Liver (tissue), 9 donors: Measurements from ENCODE around the gene MAP2K7. TPM values are rescaled to one million over a fixed set of nuclear protein-coding genes. Genes with fewer than 3 reads are reported as not detected.

Experiments used
- DNase-seq: peaks from one replicate; pipeline ENCODE4 v3.0.0-alpha.2; 2017; ENCODE audit warnings: low spot score
- H3K27ac ChIP-seq, 2 donors: one replicate each; pipeline ENCODE4 v1.7.0; 2013; ENCODE audit warnings: inconsistent platforms in 2 of 2, low read length in 2 of 2, control low read depth in 1 of 2, low read depth in 1 of 2, mild to moderate bottlenecking in 1 of 2
- H3K27me3 ChIP-seq, 4 donors: one replicate each; pipeline versions ENCODE4 v1.6.1 to v1.7.0; 2013; ENCODE audit warnings: low read length in 3 of 4, inconsistent platforms in 1 of 4, mild to moderate bottlenecking in 1 of 4, moderate library complexity in 1 of 4; ENCODE audit not compliant: control insufficient read depth in 4 of 4, insufficient read depth in 4 of 4
- H3K36me3 ChIP-seq, 4 donors: one replicate each; pipeline versions ENCODE4 v1.6.1 to v1.7.0; 2013; ENCODE audit warnings: low read length in 3 of 4, mild to moderate bottlenecking in 3 of 4, low read depth in 1 of 4, moderate library complexity in 1 of 4; ENCODE audit not compliant: control insufficient read depth in 4 of 4, insufficient read depth in 3 of 4
- H3K4me1 ChIP-seq, 4 donors: one replicate each; pipeline versions ENCODE4 v1.6.1 to v1.7.0; 2013; ENCODE audit warnings: low read length in 3 of 4, mild to moderate bottlenecking in 3 of 4, moderate library complexity in 1 of 4; ENCODE audit not compliant: control insufficient read depth in 4 of 4, insufficient read depth in 4 of 4
- H3K4me3 ChIP-seq, 3 donors: one replicate each; pipeline versions ENCODE4 v1.6.1 to v1.7.0; 2013; ENCODE audit warnings: low read length in 3 of 3, control low read depth in 1 of 3, low read depth in 1 of 3, mild to moderate bottlenecking in 1 of 3
- H3K9ac ChIP-seq, 2 donors: one replicate each; pipeline ENCODE4 v1.7.0; 2013; ENCODE audit warnings: low read length in 2 of 2, mild to moderate bottlenecking in 2 of 2, moderate library complexity in 2 of 2, control low read depth in 1 of 2, low read depth in 1 of 2
- H3K9me3 ChIP-seq, 4 donors: one replicate each; pipeline versions ENCODE4 v1.6.1 to v1.7.0; 2013; ENCODE audit warnings: low read length in 3 of 4; ENCODE audit not compliant: control insufficient read depth in 4 of 4
- EGR1 ChIP-seq, 2 donors: IDR thresholded peaks; 2 replicates each; pipeline ENCODE4 v1.6.1; 2016 to 2018; ENCODE audit warnings: antibody characterized with exemption in 2 of 2, low read depth in 2 of 2
- FOXA1 ChIP-seq: IDR thresholded peaks from 2 replicates; pipeline ENCODE4 v1.6.1; 2016; ENCODE audit warnings: antibody characterized with exemption
- GABPA ChIP-seq, 2 donors: IDR thresholded peaks in 1 of 2; conservative IDR thresholded peaks in 1 of 2; 2 replicates each; pipeline ENCODE4 v1.6.1; 2016; ENCODE audit warnings: antibody characterized with exemption in 2 of 2, mild to moderate bottlenecking in 1 of 2, moderate library complexity in 1 of 2
- JUND ChIP-seq, 2 donors: IDR thresholded peaks; 2 replicates each; pipeline ENCODE4 v1.6.1; 2016; ENCODE audit warnings: antibody characterized with exemption in 2 of 2
- NR2F2 ChIP-seq: IDR thresholded peaks from 2 replicates; pipeline ENCODE4 v1.6.1; 2016; ENCODE audit warnings: antibody characterized with exemption
- RAD21 ChIP-seq, 2 donors: IDR thresholded peaks; 2 replicates each; pipeline ENCODE4 v1.6.1; 2016; ENCODE audit warnings: antibody characterized with exemption in 2 of 2, mild to moderate bottlenecking in 2 of 2
- RXRA ChIP-seq, 2 donors: IDR thresholded peaks; 2 replicates each; pipeline ENCODE4 v1.6.1; 2017 to 2018; ENCODE audit warnings: antibody characterized with exemption in 2 of 2, mild to moderate bottlenecking in 1 of 2
- TAF1 ChIP-seq: conservative IDR thresholded peaks from 2 replicates; pipeline ENCODE4 v1.6.1; 2016; ENCODE audit warnings: antibody characterized with exemption, mild to moderate bottlenecking
- WGBS: extraction: QIAGEN DNeasy Blood & Tissue Kit; methylation state at CpG from one replicate; pipeline ENCODE4 v1.1.7; 2013; 5-methylcytosine and 5-hydroxymethylcytosine counted together
- polyA plus RNA-seq, 2 donors: library from polyadenylated mRNA; stranded (reverse) in 1 of 2; unstranded in 1 of 2; fragments of 200-250 nt in 1 of 2; fragments of >200 nt in 1 of 2; fragmentation: Nextera tagmentation in 1 of 2; extraction: Ambion mirVana in 1 of 2; gene quantifications; one replicate each; pipeline versions ENCODE4 v1.2.1 to v1.2.3, GENCODE V29; 2013 to 2015
- total RNA-seq, 2 donors: library from RNA; depleted of rRNA; stranded (reverse); fragments of >200 nt; gene quantifications; one replicate each; pipeline ENCODE4 v1.2.3, GENCODE V29; 2014
- TF ChIP-seq, protein P1 (sequence below): IDR thresholded peaks from 2 replicates; pipeline ENCODE4 v1.6.1; 2016; ENCODE audit warnings: antibody characterized with exemption
- TF ChIP-seq, protein P2 (sequence below): IDR thresholded peaks from 2 replicates; pipeline ENCODE4 v1.6.1; 2016; ENCODE audit warnings: antibody characterized with exemption
- TF ChIP-seq, protein P3 (sequence below): fragments of 150-350 bp; IDR thresholded peaks from 2 replicates; pipeline ENCODE4 v1.5.1; 2017; ENCODE audit warnings: improper control_type of control experiment, low read depth, low read length; ENCODE audit not compliant: missing input control
- TF ChIP-seq, protein P4 (sequence below): IDR thresholded peaks from 2 replicates; pipeline ENCODE4 v1.6.1; 2016; ENCODE audit warnings: antibody characterized with exemption, mild to moderate bottlenecking
- TF ChIP-seq, protein P5 (sequence below): IDR thresholded peaks from 2 replicates; pipeline ENCODE4 v1.6.1; 2016; ENCODE audit warnings: antibody characterized with exemption
- donor health status: healthy.
- donor health status: healthy.
- donor health status: healthy.
- donor health status: healthy.
- donor health status: healthy.

Gene MAP2K7
- total and polyA plus RNA-seq, 4 donors, result 3.0 to 11.7 (median 9.5) TPM

DNA sequence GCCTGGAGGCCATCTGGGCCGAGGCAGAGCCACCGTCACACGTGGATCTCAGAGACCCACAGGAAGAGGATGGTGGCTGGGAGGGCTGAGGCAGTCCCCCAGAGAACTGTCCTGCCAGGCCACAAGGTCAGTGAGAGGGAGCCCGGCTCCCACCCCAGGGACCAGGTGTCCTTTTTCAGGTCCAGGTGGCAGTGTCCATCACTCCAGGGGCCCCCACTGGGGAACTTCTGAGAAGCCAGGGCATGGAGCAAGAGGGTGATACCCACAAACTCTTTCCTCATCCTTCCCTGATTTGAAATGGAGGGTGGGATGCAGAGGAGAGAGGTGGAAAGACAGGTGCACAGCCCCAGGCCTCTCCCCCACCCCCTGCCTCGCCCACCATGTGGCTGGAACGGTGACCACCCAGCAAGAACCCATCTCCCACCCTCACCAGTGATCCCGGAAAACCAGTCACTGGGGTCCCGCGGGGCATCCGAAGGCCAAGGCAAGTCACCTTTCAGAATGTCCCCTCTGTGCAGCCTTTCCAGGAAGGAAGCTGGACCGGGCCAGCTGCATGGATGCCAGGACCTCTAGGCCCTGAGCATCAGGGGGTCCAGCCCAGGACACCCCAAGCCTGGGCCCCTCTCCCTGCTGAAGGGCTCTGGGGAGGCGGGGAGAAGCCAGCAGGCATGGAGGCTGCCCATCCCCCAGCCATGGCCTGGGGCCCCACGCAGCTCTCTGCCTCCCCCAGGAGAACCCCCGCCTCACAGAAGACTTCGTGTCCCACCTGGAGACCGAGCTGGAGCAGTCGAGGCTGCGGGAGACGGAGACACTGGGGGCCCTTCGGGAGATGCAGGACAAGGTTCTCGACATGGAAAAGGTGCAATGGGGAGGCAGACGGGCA is 43.6 kb upstream of the MAP2K7 start:
- H3K27ac ChIP-seq, result no peak overlapping the region
- no peaks in the 10 kb centered on the region for H3K27me3 ChIP-seq
- H3K9ac ChIP-seq, result no peak overlapping the region
- no peak overlapping the region for H3K4me3 ChIP-seq
- H3K4me1 ChIP-seq, result peaks cover 0 to 9% (median 4%) of the 10 kb centered on the region in 4 donors
- peaks cover 0 to 1% (median 0%) of the 10 kb centered on the region in 4 donors for H3K36me3 ChIP-seq
- no peaks in the 10 kb centered on the region for H3K9me3 ChIP-seq
- no peak for DNase-seq
- WGBS, result 94% methylated on average over 22 of the region's 22 CpGs
- no peak for TF ChIP-seq FOXA1
- TF ChIP-seq, protein P1, sequence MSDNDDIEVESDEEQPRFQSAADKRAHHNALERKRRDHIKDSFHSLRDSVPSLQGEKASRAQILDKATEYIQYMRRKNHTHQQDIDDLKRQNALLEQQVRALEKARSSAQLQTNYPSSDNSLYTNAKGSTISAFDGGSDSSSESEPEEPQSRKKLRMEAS, result no peak
- no peak for TF ChIP-seq EGR1 (IDR thresholded peaks at IDR 0.05; ENCODE audit: low read depth in 2 of 2)
- TF ChIP-seq, protein P2, sequence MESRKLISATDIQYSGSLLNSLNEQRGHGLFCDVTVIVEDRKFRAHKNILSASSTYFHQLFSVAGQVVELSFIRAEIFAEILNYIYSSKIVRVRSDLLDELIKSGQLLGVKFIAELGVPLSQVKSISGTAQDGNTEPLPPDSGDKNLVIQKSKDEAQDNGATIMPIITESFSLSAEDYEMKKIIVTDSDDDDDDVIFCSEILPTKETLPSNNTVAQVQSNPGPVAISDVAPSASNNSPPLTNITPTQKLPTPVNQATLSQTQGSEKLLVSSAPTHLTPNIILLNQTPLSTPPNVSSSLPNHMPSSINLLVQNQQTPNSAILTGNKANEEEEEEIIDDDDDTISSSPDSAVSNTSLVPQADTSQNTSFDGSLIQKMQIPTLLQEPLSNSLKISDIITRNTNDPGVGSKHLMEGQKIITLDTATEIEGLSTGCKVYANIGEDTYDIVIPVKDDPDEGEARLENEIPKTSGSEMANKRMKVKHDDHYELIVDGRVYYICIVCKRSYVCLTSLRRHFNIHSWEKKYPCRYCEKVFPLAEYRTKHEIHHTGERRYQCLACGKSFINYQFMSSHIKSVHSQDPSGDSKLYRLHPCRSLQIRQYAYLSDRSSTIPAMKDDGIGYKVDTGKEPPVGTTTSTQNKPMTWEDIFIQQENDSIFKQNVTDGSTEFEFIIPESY, result no peak
- TF ChIP-seq GABPA (IDR thresholded peaks at IDR 0.05 in 1 of 2, conservative IDR thresholded peaks at IDR 0.05 in 1 of 2), result no peak
- TF ChIP-seq JUND (IDR thresholded peaks at IDR 0.05), result no peak
- TF ChIP-seq RAD21 (IDR thresholded peaks at IDR 0.05), result no peak
- TF ChIP-seq, protein P3, sequence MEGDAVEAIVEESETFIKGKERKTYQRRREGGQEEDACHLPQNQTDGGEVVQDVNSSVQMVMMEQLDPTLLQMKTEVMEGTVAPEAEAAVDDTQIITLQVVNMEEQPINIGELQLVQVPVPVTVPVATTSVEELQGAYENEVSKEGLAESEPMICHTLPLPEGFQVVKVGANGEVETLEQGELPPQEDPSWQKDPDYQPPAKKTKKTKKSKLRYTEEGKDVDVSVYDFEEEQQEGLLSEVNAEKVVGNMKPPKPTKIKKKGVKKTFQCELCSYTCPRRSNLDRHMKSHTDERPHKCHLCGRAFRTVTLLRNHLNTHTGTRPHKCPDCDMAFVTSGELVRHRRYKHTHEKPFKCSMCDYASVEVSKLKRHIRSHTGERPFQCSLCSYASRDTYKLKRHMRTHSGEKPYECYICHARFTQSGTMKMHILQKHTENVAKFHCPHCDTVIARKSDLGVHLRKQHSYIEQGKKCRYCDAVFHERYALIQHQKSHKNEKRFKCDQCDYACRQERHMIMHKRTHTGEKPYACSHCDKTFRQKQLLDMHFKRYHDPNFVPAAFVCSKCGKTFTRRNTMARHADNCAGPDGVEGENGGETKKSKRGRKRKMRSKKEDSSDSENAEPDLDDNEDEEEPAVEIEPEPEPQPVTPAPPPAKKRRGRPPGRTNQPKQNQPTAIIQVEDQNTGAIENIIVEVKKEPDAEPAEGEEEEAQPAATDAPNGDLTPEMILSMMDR, result no peak
- TF ChIP-seq, protein P4, sequence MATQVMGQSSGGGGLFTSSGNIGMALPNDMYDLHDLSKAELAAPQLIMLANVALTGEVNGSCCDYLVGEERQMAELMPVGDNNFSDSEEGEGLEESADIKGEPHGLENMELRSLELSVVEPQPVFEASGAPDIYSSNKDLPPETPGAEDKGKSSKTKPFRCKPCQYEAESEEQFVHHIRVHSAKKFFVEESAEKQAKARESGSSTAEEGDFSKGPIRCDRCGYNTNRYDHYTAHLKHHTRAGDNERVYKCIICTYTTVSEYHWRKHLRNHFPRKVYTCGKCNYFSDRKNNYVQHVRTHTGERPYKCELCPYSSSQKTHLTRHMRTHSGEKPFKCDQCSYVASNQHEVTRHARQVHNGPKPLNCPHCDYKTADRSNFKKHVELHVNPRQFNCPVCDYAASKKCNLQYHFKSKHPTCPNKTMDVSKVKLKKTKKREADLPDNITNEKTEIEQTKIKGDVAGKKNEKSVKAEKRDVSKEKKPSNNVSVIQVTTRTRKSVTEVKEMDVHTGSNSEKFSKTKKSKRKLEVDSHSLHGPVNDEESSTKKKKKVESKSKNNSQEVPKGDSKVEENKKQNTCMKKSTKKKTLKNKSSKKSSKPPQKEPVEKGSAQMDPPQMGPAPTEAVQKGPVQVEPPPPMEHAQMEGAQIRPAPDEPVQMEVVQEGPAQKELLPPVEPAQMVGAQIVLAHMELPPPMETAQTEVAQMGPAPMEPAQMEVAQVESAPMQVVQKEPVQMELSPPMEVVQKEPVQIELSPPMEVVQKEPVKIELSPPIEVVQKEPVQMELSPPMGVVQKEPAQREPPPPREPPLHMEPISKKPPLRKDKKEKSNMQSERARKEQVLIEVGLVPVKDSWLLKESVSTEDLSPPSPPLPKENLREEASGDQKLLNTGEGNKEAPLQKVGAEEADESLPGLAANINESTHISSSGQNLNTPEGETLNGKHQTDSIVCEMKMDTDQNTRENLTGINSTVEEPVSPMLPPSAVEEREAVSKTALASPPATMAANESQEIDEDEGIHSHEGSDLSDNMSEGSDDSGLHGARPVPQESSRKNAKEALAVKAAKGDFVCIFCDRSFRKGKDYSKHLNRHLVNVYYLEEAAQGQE, result no peak
- TF ChIP-seq TAF1, result no peak
- TF ChIP-seq, protein P5, sequence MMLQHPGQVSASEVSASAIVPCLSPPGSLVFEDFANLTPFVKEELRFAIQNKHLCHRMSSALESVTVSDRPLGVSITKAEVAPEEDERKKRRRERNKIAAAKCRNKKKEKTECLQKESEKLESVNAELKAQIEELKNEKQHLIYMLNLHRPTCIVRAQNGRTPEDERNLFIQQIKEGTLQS, result no peak
- TF ChIP-seq RXRA (IDR thresholded peaks at IDR 0.05), result no peak
- TF ChIP-seq NR2F2, result no peak
